CD4-positive, CD25-positive, alpha-beta regulatory T cell (primary cell): ENCODE results near the gene PKN3. TPM values are rescaled to one million over a fixed set of nuclear protein-coding genes. Genes with fewer than 3 reads are reported as not detected.

Source experiments
- ATAC-seq, 2 donors: fragments of 150-1000 bp; cut with Tn5 transposase; one replicate each; pipeline ENCODE4 v1.10.0; 2021; ENCODE audit warnings: low read depth in 2 of 2, moderate number of reproducible peaks in 2 of 2, moderate library complexity in 1 of 2
- DNase-seq, 3 donors: peaks; one replicate each; pipeline versions ENCODE4 v3.0.0 to v3.0.0-alpha.2; 2012 to 2022; ENCODE audit warnings: mixed read lengths in 1 of 3
- H3K27ac ChIP-seq: one replicate; pipeline ENCODE4 v1.7.0; 2013; ENCODE audit warnings: mild to moderate bottlenecking, low read length; ENCODE audit not compliant: insufficient read depth, poor library complexity, severe bottlenecking
- H3K27me3 ChIP-seq: one replicate; pipeline ENCODE4 v1.7.0; 2013; ENCODE audit warnings: low read length; ENCODE audit not compliant: control insufficient read depth, insufficient read depth
- H3K36me3 ChIP-seq: one replicate; pipeline ENCODE4 v1.7.0; 2013; ENCODE audit warnings: mild to moderate bottlenecking, low read length, moderate library complexity; ENCODE audit not compliant: control insufficient read depth, insufficient read depth
- H3K4me1 ChIP-seq: 2 replicates; pipeline ENCODE4 v1.7.0; 2013; ENCODE audit warnings: mild to moderate bottlenecking, low read length; ENCODE audit not compliant: insufficient read depth, control insufficient read depth, poor library complexity, severe bottlenecking
- H3K4me3 ChIP-seq: one replicate; pipeline ENCODE4 v1.7.0; 2013; ENCODE audit warnings: low read depth, mild to moderate bottlenecking, low read length, moderate library complexity
- H3K9me3 ChIP-seq, 2 experiments: 1 replicate in 1 of 2; 2 replicates in 1 of 2; pipeline ENCODE4 v1.7.0; 2013; ENCODE audit warnings: low read length in 2 of 2, mild to moderate bottlenecking in 1 of 2, moderate library complexity in 1 of 2; ENCODE audit not compliant: control insufficient read depth in 2 of 2
- H3K27ac Mint-ChIP-seq, 3 donors: one replicate each; pipeline ENCODE4 v1.8.0; 2020 to 2022; ENCODE audit warnings: mild to moderate bottlenecking in 3 of 3, mixed read lengths in 3 of 3, moderate library complexity in 2 of 3
- H3K27me3 Mint-ChIP-seq: one replicate; pipeline ENCODE4 v1.8.0; 2022; ENCODE audit warnings: mild to moderate bottlenecking, mixed read lengths
- H3K36me3 Mint-ChIP-seq: one replicate; pipeline ENCODE4 v1.8.0; 2020; ENCODE audit warnings: mixed read lengths
- H3K4me1 Mint-ChIP-seq, 4 donors: one replicate each; pipeline ENCODE4 v1.8.0; 2020 to 2022; ENCODE audit warnings: mixed read lengths in 4 of 4, mild to moderate bottlenecking in 1 of 4
- H3K4me3 Mint-ChIP-seq, 4 donors: one replicate each; pipeline ENCODE4 v1.8.0; 2020 to 2022; ENCODE audit warnings: mild to moderate bottlenecking in 4 of 4, mixed read lengths in 4 of 4, moderate library complexity in 3 of 4
- H3K9me3 Mint-ChIP-seq, 7 donors: one replicate each; pipeline ENCODE4 v1.8.0; 2020 to 2022; ENCODE audit warnings: mixed read lengths in 7 of 7, mild to moderate bottlenecking in 3 of 7, moderate library complexity in 2 of 7
- polyA plus RNA-seq, 4 donors: library from polyadenylated mRNA; unstranded; fragments of 300-500 nt; fragmentation: Illumina TruSeq; gene quantifications; one replicate each; pipeline ENCODE4 v1.2.3, GENCODE V29; 2021
- total RNA-seq: library from RNA; stranded (reverse); gene quantifications from one replicate; pipeline ENCODE4 v1.2.3, GENCODE V29; 2022

The PKN3 gene
- total and polyA plus RNA-seq, 5 donors from 2014 or later: 0.69 to 2.6 (median 0.83) TPM; not detected in 1

- H3K27me3 ChIP-seq: no peaks in the 10 kb centered on the region
- H3K4me3 ChIP-seq: no peak overlapping the region
- H3K36me3 Mint-ChIP-seq: peaks cover 8% of the 10 kb centered on the region
- peaks cover 5 to 42% (median 26%) of the 10 kb centered on the region in 4 donors for H3K4me1 Mint-ChIP-seq
- peak overlapping the region in 1 of 4 donors; percentile 5 for H3K4me3 Mint-ChIP-seq
- H3K27ac Mint-ChIP-seq: no peak overlapping the region
- H3K27ac ChIP-seq: no peak overlapping the region
- no peaks in the 10 kb centered on the region for H3K27me3 Mint-ChIP-seq
- peaks cover 6% of the 10 kb centered on the region for H3K36me3 ChIP-seq
- ATAC-seq: no peak
- no peaks in the 10 kb centered on the region for H3K4me1 ChIP-seq
- H3K9me3 Mint-ChIP-seq: no peaks in the 10 kb centered on the region
- peak in 1 of 3 donors; percentile 11 for DNase-seq
- no peaks in the 10 kb centered on the region for H3K9me3 ChIP-seq
Measured at GRCh38 chr9:128764361-128764760, 62.1 kb downstream of the PKN3 start.

GRCh38 chr9:128765499-128765898, 63.2 kb downstream of the PKN3 start:
- H3K4me1 ChIP-seq: peaks cover 8% of the 10 kb centered on the region
- no peaks in the 10 kb centered on the region for H3K9me3 ChIP-seq
- no peak overlapping the region for H3K4me3 ChIP-seq
- H3K27me3 Mint-ChIP-seq: no peaks in the 10 kb centered on the region
- H3K27ac Mint-ChIP-seq: peak overlapping the region in 2 of 3 donors; percentile 1 to 50
- H3K27ac ChIP-seq: no peak overlapping the region
- H3K9me3 Mint-ChIP-seq: no peaks in the 10 kb centered on the region
- H3K36me3 ChIP-seq: peaks cover 6% of the 10 kb centered on the region
- no peaks in the 10 kb centered on the region for H3K27me3 ChIP-seq
- no peak for ATAC-seq
- peaks cover 8% of the 10 kb centered on the region for H3K36me3 Mint-ChIP-seq
- no peak overlapping the region for H3K4me3 Mint-ChIP-seq
- peaks cover 7 to 54% (median 33%) of the 10 kb centered on the region in 4 donors for H3K4me1 Mint-ChIP-seq
- no peak for DNase-seq

GRCh38 chr9:128768606-128769005, 66.3 kb downstream of the PKN3 start:
- Histone ChIP-seq H3K27me3 (no peaks in the 10 kb centered on the region), H3K27ac (no peak overlapping the region), H3K36me3 (peaks cover 6% of the 10 kb centered on the region), H3K4me1 (peaks cover 24% of the 10 kb centered on the region), H3K9me3 (no peaks in the 10 kb centered on the region), H3K4me3 (no peak overlapping the region)
- no peaks in the 10 kb centered on the region for H3K9me3 Mint-ChIP-seq
- ATAC-seq (no peak), DNase-seq (no peak)
- H3K27me3 Mint-ChIP-seq: no peaks in the 10 kb centered on the region
- peaks cover 17 to 61% (median 35%) of the 10 kb centered on the region in 4 donors for H3K4me1 Mint-ChIP-seq
- peak overlapping the region in 2 of 3 donors; percentile 76 to 99 for H3K27ac Mint-ChIP-seq
- peak overlapping the region in 1 of 4 donors; percentile 60 for H3K4me3 Mint-ChIP-seq
- H3K36me3 Mint-ChIP-seq: peaks cover 8% of the 10 kb centered on the region

Other genes starting within 250 kb of the PKN3 start
- 31.9 TPM for gene ODF2, start 246.5 kb upstream of the PKN3 start, total RNA-seq
- 10 to 100 TPM; 12.9 to 19.8 (median 13.8) TPM for gene ODF2, start 246.5 kb upstream of the PKN3 start, polyA plus RNA-seq
- 16.7 TPM for gene GLE1, start 197.8 kb upstream of the PKN3 start, total RNA-seq
- 10 to 100 TPM; 24.9 to 34.1 (median 31.5) TPM for gene GLE1, start 197.8 kb upstream of the PKN3 start, polyA plus RNA-seq
- 769 TPM for gene SPTAN1, start 149.9 kb upstream of the PKN3 start, total RNA-seq
- 10 to 100 TPM; 79.8 to 86.2 (median 83.2) TPM for gene SPTAN1, start 149.9 kb upstream of the PKN3 start, polyA plus RNA-seq
- gene DYNC2I2, start 45.7 kb upstream of the PKN3 start, total RNA-seq: 3.6 TPM
- gene DYNC2I2, start 45.7 kb upstream of the PKN3 start, polyA plus RNA-seq: 10 to 100 TPM in 1 of 4 donors, 1 to 10 TPM in 3; 2.3 to 10.2 (median 5.1) TPM
- 226 TPM for gene SET, start 13.3 kb upstream of the PKN3 start, total RNA-seq
- 100 to 1,000 TPM; 123 to 200 (median 154) TPM for gene SET, start 13.3 kb upstream of the PKN3 start, polyA plus RNA-seq
- 25.1 TPM for gene ZDHHC12, start 21.6 kb downstream of the PKN3 start, total RNA-seq
- gene ZDHHC12, start 21.6 kb downstream of the PKN3 start, polyA plus RNA-seq: 10 to 100 TPM; 49.4 to 59.8 (median 54.3) TPM
- gene ZER1, start 69.4 kb downstream of the PKN3 start, total RNA-seq: 44.7 TPM
- gene ZER1, start 69.4 kb downstream of the PKN3 start, polyA plus RNA-seq: 10 to 100 TPM; 31.9 to 44.2 (median 37.1) TPM
- 24.3 TPM for gene TBC1D13, start 84.8 kb downstream of the PKN3 start, total RNA-seq
- 10 to 100 TPM; 13.3 to 18.8 (median 16.8) TPM for gene TBC1D13, start 84.8 kb downstream of the PKN3 start, polyA plus RNA-seq
- 9.6 TPM for gene ENDOG, start 116.0 kb downstream of the PKN3 start, total RNA-seq
- gene ENDOG, start 116.0 kb downstream of the PKN3 start, polyA plus RNA-seq: 10 to 100 TPM; 15.6 to 20.6 (median 19.2) TPM
- gene SPOUT1, start 127.3 kb downstream of the PKN3 start, total RNA-seq: 36.1 TPM
- gene SPOUT1, start 127.3 kb downstream of the PKN3 start, polyA plus RNA-seq: 10 to 100 TPM; 43.0 to 77.7 (median 62.6) TPM
- 8.2 TPM for gene KYAT1, start 179.4 kb downstream of the PKN3 start, total RNA-seq
- 10 to 100 TPM; 11.3 to 15.7 (median 11.6) TPM for gene KYAT1, start 179.4 kb downstream of the PKN3 start, polyA plus RNA-seq
- gene LRRC8A, start 179.6 kb downstream of the PKN3 start, total RNA-seq: 39.7 TPM
- gene LRRC8A, start 179.6 kb downstream of the PKN3 start, polyA plus RNA-seq: 10 to 100 TPM; 29.3 to 35.0 (median 31.3) TPM
- gene PHYHD1, start 218.5 kb downstream of the PKN3 start, total RNA-seq: 0.52 TPM
- gene PHYHD1, start 218.5 kb downstream of the PKN3 start, polyA plus RNA-seq: under 1 TPM in 2 of 4 donors, not detected in 2; 0.40 to 0.60 TPM
- gene DOLK, start 245.1 kb downstream of the PKN3 start, total RNA-seq: 6.1 TPM
- gene DOLK, start 245.1 kb downstream of the PKN3 start, polyA plus RNA-seq: 10 to 100 TPM in 2 of 4 donors, 1 to 10 TPM in 2; 7.6 to 12.3 (median 9.7) TPM
- gene NUP188, start 245.2 kb downstream of the PKN3 start, total RNA-seq: 74.3 TPM
- 10 to 100 TPM; 20.8 to 23.4 (median 21.8) TPM for gene NUP188, start 245.2 kb downstream of the PKN3 start, polyA plus RNA-seq